ENCODE measurements around the gene TADA2A.

TADA2A gene

DNA sequence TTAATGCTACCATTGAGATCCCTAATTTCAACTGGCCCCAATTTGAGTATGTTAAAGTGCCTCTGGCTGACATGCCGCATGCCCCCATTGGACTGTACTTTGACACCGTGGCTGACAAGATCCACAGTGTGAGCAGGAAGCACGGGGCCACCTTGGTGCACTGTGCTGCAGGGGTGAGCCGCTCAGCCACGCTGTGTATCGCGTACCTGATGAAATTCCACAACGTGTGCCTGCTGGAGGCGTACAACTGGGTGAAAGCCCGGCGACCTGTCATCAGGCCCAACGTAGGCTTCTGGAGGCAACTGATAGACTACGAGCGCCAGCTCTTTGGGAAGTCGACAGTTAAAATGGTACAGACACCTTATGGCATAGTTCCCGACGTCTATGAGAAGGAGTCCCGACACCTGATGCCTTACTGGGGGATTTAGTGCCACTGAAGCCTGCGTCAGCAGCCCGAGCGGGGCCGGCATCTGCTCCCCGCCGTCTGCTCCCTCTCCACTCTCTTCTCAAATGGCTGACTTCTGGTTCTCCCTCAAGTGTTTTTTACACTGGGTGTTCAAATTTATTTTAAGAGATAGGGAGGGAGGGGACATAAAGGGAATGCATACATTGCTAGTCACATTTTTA lies 105.9 kb downstream of the TADA2A start:
- in situ Hi-C loops (cut with HindIII; ENCODE audit: low pct_unique_long_range_greater_than_20kb, low sequenced_read_pairs), result no loop called here
- no peak for DNase-seq (ENCODE audit: low read depth in 1 of 2, low spot score in 1 of 2)
- TF ChIP-seq JUND (IDR thresholded peaks at IDR 0.05; ENCODE audit: low read depth), result no peak

- in situ Hi-C loops (cut with HindIII; ENCODE audit: low pct_unique_long_range_greater_than_20kb, low sequenced_read_pairs), result no loop called here
- DNase-seq (ENCODE audit: low read depth in 1 of 2, low spot score in 1 of 2), result no peak
- no peak for TF ChIP-seq JUND (IDR thresholded peaks at IDR 0.05; ENCODE audit: low read depth)
Measured at GRCh38 chr17:37513711-37514110, 107.0 kb downstream of the TADA2A start.

GRCh38 chr17:37516127-37516571 lies 109.5 kb downstream of the TADA2A start:
- no peak for DNase-seq (ENCODE audit: low read depth in 1 of 2, low spot score in 1 of 2)
- in situ Hi-C loops (cut with HindIII; ENCODE audit: low pct_unique_long_range_greater_than_20kb, low sequenced_read_pairs), result no loop called here
- TF ChIP-seq JUND (IDR thresholded peaks at IDR 0.05; ENCODE audit: low read depth), result no peak

DNA sequence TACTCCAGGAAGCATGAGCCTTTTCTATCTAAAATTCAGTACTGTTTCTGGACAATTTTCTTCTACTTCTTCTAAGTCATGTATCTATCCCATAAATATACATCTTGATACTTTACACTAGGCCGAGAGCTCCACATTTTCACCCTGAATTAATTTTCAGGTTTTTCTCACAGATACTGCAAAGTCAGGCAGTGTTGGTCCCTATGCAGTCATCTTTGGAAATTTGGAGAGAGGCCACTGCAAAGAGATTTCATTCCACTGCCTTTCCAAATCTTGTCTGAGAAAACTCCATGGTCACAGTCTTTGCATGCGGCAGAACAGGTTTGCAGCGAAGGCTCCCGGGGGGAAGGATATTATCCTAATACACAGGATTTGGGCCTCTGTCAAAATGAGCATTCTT lies 111.2 kb downstream of the TADA2A start:
- no peak for TF ChIP-seq JUND (IDR thresholded peaks at IDR 0.05; ENCODE audit: low read depth)
- DNase-seq (ENCODE audit: low read depth in 1 of 2, low spot score in 1 of 2), result no peak
- in situ Hi-C loops (cut with HindIII; ENCODE audit: low pct_unique_long_range_greater_than_20kb, low sequenced_read_pairs), result no loop called here

DNA sequence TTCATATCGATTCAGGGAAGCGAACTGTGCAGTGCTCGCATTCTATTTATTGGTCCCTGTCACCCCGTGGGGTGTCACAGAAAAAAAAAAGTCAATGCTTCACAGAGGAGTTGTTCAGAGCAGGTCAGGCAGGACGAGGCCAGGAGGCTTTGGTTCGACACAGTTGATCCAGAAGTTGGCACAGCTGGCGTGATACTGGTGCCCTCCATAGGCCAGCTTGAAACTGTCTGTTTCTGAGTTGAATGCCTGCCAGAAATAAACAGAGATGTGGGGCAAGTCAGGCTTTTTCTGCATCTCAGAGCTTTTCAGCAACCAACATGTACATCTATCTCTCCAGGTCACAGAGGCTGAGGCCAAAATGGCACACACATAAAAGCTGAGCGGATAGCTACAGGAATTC lies 112.1 kb downstream of the TADA2A start:
- in situ Hi-C loops (cut with HindIII; ENCODE audit: low pct_unique_long_range_greater_than_20kb, low sequenced_read_pairs), result no loop called here

DNA sequence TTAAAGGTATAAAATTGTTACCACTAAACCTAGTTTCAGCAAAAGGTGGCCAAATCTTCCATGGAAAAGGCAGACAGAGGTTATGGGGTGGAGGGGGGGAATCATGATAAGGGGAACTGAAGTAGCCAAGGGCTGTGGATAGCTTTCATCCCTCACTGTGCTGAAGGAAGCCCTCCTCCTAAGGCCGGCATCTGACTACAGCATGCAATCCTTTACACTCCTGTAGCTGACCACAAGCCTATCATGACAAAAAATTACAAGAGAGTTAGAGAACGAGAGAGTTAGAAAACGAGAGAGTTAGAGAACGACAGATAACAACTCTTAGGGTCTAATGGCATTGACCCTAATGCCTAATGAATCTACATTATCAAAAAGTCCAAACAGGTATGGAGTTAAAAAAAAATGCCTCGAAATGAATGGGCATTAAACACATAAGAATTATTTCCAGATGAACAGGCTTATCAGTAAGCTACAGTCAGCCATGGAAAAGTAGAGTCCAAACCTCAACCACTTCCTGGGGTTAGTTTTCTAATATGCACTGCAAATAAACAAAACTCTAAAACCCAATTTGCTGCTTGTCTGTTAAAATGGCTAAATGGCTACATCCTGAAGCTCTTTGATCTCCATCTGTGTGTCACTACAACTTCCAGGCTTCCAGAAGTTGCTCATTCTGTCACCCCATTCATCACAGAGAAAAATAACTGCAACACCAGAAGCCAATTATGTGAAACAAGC lies 112.7 kb downstream of the TADA2A start:
- in situ Hi-C loops (cut with HindIII; ENCODE audit: low pct_unique_long_range_greater_than_20kb, low sequenced_read_pairs), result no loop called here
- no peak for DNase-seq (ENCODE audit: low read depth in 1 of 2, low spot score in 1 of 2)
- no peak for TF ChIP-seq JUND (IDR thresholded peaks at IDR 0.05; ENCODE audit: low read depth)

More for the DNA sequence above, 112.1 kb downstream of the TADA2A start:
- DNase-seq (ENCODE audit: low read depth in 1 of 2, low spot score in 1 of 2), result no peak
- no peak for TF ChIP-seq JUND (IDR thresholded peaks at IDR 0.05; ENCODE audit: low read depth)

- in situ Hi-C loops (cut with HindIII; ENCODE audit: low pct_unique_long_range_greater_than_20kb, low sequenced_read_pairs), result no loop called here
- DNase-seq (ENCODE audit: low read depth in 1 of 2, low spot score in 1 of 2), result no peak
- no peak for TF ChIP-seq JUND (IDR thresholded peaks at IDR 0.05; ENCODE audit: low read depth)
Measured at GRCh38 chr17:37520174-37520573, 113.5 kb downstream of the TADA2A start.

GRCh38 chr17:37521821-37522220 lies 115.1 kb downstream of the TADA2A start:
- no peak for TF ChIP-seq JUND (IDR thresholded peaks at IDR 0.05; ENCODE audit: low read depth)
- in situ Hi-C loops (cut with HindIII; ENCODE audit: low pct_unique_long_range_greater_than_20kb, low sequenced_read_pairs), result no loop called here
- no peak for DNase-seq (ENCODE audit: low read depth in 1 of 2, low spot score in 1 of 2)

DNA sequence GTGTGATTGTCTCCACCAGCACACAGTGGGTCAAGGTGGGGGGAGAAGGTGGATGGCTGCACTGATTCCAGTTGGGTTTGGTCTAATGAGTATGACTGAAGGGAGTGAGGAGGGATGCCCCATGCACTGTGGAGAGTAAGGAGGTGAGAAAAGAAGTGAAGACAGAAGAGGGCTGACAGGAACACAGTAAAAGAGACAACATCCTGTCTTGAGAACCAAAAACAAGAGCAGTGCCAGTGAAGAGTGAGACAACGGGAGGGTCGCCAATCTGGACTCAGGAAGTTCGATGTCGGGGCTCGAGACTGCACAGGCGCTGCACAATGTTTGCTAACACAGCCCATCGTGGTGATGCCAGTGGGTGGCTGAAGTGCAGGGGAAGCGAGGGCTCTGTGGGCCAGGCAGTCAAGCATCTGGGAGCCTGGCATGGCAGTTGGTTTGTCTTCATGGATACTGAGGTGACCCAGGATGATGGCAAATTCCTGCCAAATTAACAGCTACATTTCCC lies 117.1 kb downstream of the TADA2A start:
- TF ChIP-seq JUND (IDR thresholded peaks at IDR 0.05; ENCODE audit: low read depth), result no peak
- DNase-seq (ENCODE audit: low read depth in 1 of 2, low spot score in 1 of 2), result no peak

DNA sequence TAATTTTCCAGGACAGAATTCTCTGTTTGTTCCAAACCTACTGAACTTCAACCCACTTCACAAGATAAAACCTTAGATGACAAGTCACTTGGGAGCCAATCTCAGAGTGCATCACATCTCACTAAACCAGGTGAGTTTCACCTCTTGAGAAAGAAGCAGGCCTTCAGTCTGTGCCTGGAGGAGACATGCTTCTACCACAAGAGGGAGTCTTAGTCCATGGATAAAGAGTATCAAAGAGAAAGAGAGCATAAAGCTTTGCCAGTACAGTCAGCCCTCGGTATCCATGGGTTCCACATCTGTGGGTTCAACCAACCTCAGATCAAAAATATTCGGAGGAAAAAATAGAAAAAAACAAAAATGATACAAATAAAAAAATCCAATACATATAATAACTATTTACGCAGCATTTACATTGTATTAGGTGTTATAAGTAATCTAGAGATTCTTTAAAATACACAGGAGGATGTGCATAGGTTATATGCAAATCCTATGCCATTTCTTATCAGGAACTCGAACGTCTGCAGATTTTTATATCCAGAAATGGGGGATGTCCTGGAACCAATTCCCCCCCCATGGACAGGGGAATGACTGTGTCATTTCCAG lies 120.7 kb downstream of the TADA2A start:
- TF ChIP-seq JUND (IDR thresholded peaks at IDR 0.05; ENCODE audit: low read depth), result no peak
- DNase-seq (ENCODE audit: low read depth in 1 of 2, low spot score in 1 of 2), result peak; percentile 48 to 81
- in situ Hi-C loops (cut with HindIII; ENCODE audit: low pct_unique_long_range_greater_than_20kb, low sequenced_read_pairs), result no loop called here

More for the DNA sequence above, 117.1 kb downstream of the TADA2A start:
- in situ Hi-C loops (cut with HindIII; ENCODE audit: low pct_unique_long_range_greater_than_20kb, low sequenced_read_pairs), result no loop called here
